GM23338 (cell line): ENCODE results near the gene CNMD. TPM values are rescaled to one million over a fixed set of nuclear protein-coding genes. Genes with fewer than 3 reads are reported as not detected.

Experiments used
- EZH2 ChIP-seq: fragments of 200-600 bp; sonication (generic); IDR thresholded peaks from one replicate; pipeline ENCODE4 v1.8.0; 2017; ENCODE audit warnings: antibody characterized with exemption, mild to moderate bottlenecking, low read depth; ENCODE audit not compliant: unreplicated experiment
- EZH2phosphoT487 ChIP-seq: fragments of 200-600 bp; sonication (generic); IDR thresholded peaks from one replicate; pipeline ENCODE4 v1.8.1; 2018; ENCODE audit warnings: antibody characterized with exemption; ENCODE audit not compliant: unreplicated experiment
- NANOG ChIP-seq: IDR thresholded peaks from 2 replicates; pipeline ENCODE4 v1.6.1; 2016; ENCODE audit warnings: antibody characterized with exemption, borderline replicate concordance
- POLR2AphosphoS5 ChIP-seq: IDR thresholded peaks from 2 replicates; pipeline ENCODE4 v1.6.1; 2016; ENCODE audit warnings: antibody characterized with exemption, low read depth
- STAT1 ChIP-seq: IDR thresholded peaks from one replicate; pipeline ENCODE4 v1.6.1; 2016; ENCODE audit warnings: antibody characterized with exemption; ENCODE audit not compliant: unreplicated experiment
- ZNF114 ChIP-seq: fragments of 250-450 bp; sonication (Bioruptor Pico); IDR thresholded peaks from 2 replicates; pipeline ENCODE4 v1.5.0; 2020; ENCODE audit warnings: mild to moderate bottlenecking, moderate library complexity
- ZNF331 ChIP-seq: fragments of 250-450 bp; sonication (Bioruptor Pico); IDR thresholded peaks from 2 replicates; pipeline ENCODE4 v1.5.0; 2020; ENCODE audit warnings: low read depth, mild to moderate bottlenecking, moderate library complexity
- polyA plus RNA-seq: library from polyadenylated mRNA; unstranded; fragments of >200 nt; fragmentation: Nextera tagmentation; extraction: Ambion mirVana; gene quantifications from 2 replicates; pipeline ENCODE4 v1.2.1, GENCODE V29; 2016
- total RNA-seq: library from RNA; depleted of rRNA; stranded (reverse); fragments of >200 nt; shearing (Covaris generic); gene quantifications from 2 replicates; pipeline ENCODE4 v1.2.3, GENCODE V29; 2014
- TF ChIP-seq, protein P1 (sequence below): fragments of 250-450 bp; sonication (Bioruptor Pico); IDR thresholded peaks from 2 replicates; pipeline ENCODE4 v1.5.0; 2020; ENCODE audit warnings: mild to moderate bottlenecking, moderate library complexity
- TF ChIP-seq, protein P2 (sequence below): IDR thresholded peaks from 2 replicates; pipeline ENCODE4 v1.6.1; 2016; ENCODE audit warnings: antibody characterized with exemption
- TF ChIP-seq, protein P3 (sequence below), 2 experiments: fragments of 200-600 bp in 1 of 2; sonication (generic) in 1 of 2; conservative IDR thresholded peaks; 2 replicates each; pipeline versions ENCODE4 v1.5.1 to v1.6.1; 2016 to 2017; ENCODE audit warnings: antibody characterized with exemption in 2 of 2, low read depth in 2 of 2, mild to moderate bottlenecking in 2 of 2, moderate library complexity in 1 of 2

CNMD gene
- total and polyA plus RNA-seq, 2 experiments from 2014 or later, result 141 to 207 TPM

DNA sequence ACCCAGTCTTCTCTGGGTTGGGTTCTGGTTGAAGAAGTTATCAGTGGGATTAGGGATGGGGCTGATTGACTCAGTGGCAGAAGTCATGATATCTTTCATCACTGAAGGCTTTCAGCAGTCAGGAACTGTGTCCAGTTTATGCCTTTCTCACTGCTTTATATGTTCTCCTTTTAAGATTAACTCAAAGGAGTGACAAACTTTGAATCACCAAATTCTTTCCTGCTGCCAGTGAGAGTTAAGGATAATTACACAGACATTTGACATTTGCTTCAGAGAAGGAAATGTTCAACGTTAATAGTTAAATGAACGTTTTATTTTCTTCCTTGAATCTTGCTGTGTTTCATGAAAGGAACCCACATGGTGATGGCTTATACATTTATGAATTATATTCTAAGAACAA lies 41.0 kb upstream of the CNMD start (continued):
- TF ChIP-seq, protein P1, sequence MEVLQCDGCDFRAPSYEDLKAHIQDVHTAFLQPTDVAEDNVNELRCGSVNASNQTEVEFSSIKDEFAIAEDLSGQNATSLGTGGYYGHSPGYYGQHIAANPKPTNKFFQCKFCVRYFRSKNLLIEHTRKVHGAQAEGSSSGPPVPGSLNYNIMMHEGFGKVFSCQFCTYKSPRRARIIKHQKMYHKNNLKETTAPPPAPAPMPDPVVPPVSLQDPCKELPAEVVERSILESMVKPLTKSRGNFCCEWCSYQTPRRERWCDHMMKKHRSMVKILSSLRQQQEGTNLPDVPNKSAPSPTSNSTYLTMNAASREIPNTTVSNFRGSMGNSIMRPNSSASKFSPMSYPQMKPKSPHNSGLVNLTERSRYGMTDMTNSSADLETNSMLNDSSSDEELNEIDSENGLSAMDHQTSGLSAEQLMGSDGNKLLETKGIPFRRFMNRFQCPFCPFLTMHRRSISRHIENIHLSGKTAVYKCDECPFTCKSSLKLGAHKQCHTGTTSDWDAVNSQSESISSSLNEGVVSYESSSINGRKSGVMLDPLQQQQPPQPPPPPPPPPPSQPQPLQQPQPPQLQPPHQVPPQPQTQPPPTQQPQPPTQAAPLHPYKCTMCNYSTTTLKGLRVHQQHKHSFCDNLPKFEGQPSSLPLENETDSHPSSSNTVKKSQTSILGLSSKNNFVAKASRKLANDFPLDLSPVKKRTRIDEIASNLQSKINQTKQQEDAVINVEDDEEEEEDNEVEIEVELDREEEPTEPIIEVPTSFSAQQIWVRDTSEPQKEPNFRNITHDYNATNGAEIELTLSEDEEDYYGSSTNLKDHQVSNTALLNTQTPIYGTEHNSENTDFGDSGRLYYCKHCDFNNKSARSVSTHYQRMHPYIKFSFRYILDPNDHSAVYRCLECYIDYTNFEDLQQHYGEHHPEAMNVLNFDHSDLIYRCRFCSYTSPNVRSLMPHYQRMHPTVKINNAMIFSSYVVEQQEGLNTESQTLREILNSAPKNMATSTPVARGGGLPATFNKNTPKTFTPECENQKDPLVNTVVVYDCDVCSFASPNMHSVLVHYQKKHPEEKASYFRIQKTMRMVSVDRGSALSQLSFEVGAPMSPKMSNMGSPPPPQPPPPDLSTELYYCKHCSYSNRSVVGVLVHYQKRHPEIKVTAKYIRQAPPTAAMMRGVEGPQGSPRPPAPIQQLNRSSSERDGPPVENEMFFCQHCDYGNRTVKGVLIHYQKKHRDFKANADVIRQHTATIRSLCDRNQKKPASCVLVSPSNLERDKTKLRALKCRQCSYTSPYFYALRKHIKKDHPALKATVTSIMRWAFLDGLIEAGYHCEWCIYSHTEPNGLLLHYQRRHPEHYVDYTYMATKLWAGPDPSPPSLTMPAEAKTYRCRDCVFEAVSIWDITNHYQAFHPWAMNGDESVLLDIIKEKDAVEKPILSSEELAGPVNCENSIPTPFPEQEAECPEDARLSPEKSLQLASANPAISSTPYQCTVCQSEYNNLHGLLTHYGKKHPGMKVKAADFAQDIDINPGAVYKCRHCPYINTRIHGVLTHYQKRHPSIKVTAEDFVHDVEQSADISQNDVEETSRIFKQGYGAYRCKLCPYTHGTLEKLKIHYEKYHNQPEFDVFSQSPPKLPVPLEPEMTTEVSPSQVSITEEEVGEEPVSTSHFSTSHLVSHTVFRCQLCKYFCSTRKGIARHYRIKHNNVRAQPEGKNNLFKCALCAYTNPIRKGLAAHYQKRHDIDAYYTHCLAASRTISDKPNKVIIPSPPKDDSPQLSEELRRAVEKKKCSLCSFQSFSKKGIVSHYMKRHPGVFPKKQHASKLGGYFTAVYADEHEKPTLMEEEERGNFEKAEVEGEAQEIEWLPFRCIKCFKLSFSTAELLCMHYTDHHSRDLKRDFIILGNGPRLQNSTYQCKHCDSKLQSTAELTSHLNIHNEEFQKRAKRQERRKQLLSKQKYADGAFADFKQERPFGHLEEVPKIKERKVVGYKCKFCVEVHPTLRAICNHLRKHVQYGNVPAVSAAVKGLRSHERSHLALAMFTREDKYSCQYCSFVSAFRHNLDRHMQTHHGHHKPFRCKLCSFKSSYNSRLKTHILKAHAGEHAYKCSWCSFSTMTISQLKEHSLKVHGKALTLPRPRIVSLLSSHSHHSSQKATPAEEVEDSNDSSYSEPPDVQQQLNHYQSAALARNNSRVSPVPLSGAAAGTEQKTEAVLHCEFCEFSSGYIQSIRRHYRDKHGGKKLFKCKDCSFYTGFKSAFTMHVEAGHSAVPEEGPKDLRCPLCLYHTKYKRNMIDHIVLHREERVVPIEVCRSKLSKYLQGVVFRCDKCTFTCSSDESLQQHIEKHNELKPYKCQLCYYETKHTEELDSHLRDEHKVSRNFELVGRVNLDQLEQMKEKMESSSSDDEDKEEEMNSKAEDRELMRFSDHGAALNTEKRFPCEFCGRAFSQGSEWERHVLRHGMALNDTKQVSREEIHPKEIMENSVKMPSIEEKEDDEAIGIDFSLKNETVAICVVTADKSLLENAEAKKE (CRISPR knock-in tag), result no peak
- TF ChIP-seq ZNF114 (CRISPR knock-in tag), result no peak
- TF ChIP-seq, protein P2, sequence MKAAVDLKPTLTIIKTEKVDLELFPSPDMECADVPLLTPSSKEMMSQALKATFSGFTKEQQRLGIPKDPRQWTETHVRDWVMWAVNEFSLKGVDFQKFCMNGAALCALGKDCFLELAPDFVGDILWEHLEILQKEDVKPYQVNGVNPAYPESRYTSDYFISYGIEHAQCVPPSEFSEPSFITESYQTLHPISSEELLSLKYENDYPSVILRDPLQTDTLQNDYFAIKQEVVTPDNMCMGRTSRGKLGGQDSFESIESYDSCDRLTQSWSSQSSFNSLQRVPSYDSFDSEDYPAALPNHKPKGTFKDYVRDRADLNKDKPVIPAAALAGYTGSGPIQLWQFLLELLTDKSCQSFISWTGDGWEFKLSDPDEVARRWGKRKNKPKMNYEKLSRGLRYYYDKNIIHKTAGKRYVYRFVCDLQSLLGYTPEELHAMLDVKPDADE, result no peak
- no peak for TF ChIP-seq EZH2phosphoT487
- no peak for TF ChIP-seq NANOG
- TF ChIP-seq EZH2, result no peak
- TF ChIP-seq, protein P3, sequence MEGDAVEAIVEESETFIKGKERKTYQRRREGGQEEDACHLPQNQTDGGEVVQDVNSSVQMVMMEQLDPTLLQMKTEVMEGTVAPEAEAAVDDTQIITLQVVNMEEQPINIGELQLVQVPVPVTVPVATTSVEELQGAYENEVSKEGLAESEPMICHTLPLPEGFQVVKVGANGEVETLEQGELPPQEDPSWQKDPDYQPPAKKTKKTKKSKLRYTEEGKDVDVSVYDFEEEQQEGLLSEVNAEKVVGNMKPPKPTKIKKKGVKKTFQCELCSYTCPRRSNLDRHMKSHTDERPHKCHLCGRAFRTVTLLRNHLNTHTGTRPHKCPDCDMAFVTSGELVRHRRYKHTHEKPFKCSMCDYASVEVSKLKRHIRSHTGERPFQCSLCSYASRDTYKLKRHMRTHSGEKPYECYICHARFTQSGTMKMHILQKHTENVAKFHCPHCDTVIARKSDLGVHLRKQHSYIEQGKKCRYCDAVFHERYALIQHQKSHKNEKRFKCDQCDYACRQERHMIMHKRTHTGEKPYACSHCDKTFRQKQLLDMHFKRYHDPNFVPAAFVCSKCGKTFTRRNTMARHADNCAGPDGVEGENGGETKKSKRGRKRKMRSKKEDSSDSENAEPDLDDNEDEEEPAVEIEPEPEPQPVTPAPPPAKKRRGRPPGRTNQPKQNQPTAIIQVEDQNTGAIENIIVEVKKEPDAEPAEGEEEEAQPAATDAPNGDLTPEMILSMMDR (conservative IDR thresholded peaks at IDR 0.05; ENCODE audit: low read depth in 2 of 2), result no peak
- TF ChIP-seq POLR2AphosphoS5, result no peak
- no peak for TF ChIP-seq STAT1
- TF ChIP-seq ZNF331, result no peak
